Astrocyte of the spinal cord (primary cell): Measurements from ENCODE around the gene HMGCS2.

ENCODE experiments used
- DNase-seq: peaks from one replicate; pipeline ENCODE4 v3.0.0; 2011; ENCODE audit warnings: low read depth, low spot score
- H3K4me3 ChIP-seq: 2 replicates; pipeline ENCODE4 v1.5.1; 2011; ENCODE audit warnings: low read depth, mild to moderate bottlenecking, low read length, moderate library complexity
- in situ Hi-C: cut with HindIII; loops from 2 replicates; pipeline ENCODE4 v1.10.0; 2017; ENCODE audit warnings: low sequenced_read_pairs
- TF ChIP-seq, protein P1 (sequence below): IDR thresholded peaks from 2 replicates; pipeline ENCODE4 v1.5.1; 2012; ENCODE audit warnings: low read depth, mild to moderate bottlenecking, low read length, inconsistent platforms

Gene HMGCS2

DNA sequence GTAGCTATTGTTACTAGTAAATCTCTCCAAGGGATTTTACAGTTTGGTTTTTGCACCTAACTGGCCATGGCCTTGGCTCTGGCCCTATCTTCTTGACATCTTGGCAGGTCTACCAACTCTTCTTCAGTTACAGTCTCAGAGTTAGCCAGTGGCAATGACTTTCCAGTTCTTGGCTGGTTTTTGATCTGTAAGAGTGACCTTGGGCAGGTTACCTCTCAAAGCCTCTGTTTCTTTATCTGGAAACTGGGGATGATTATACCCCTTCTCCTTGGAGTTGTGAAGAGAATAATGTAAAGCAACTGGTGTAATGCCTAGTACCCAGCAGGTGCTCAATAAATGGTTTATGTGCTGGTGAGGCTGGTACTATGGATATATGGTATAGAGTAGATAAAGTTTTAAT, 50.3 kb downstream of the HMGCS2 start:
- in situ Hi-C loops = no loop called here
- TF ChIP-seq, protein P1, sequence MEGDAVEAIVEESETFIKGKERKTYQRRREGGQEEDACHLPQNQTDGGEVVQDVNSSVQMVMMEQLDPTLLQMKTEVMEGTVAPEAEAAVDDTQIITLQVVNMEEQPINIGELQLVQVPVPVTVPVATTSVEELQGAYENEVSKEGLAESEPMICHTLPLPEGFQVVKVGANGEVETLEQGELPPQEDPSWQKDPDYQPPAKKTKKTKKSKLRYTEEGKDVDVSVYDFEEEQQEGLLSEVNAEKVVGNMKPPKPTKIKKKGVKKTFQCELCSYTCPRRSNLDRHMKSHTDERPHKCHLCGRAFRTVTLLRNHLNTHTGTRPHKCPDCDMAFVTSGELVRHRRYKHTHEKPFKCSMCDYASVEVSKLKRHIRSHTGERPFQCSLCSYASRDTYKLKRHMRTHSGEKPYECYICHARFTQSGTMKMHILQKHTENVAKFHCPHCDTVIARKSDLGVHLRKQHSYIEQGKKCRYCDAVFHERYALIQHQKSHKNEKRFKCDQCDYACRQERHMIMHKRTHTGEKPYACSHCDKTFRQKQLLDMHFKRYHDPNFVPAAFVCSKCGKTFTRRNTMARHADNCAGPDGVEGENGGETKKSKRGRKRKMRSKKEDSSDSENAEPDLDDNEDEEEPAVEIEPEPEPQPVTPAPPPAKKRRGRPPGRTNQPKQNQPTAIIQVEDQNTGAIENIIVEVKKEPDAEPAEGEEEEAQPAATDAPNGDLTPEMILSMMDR = no peak
- no peak for DNase-seq
- no peak overlapping the region for H3K4me3 ChIP-seq

GRCh38 chr1:119715542-119715941, 53.2 kb downstream of the HMGCS2 start:
- no peak overlapping the region for H3K4me3 ChIP-seq
- no peak for DNase-seq
- TF ChIP-seq, protein P1 = no peak
- in situ Hi-C loops = no loop called here

DNA sequence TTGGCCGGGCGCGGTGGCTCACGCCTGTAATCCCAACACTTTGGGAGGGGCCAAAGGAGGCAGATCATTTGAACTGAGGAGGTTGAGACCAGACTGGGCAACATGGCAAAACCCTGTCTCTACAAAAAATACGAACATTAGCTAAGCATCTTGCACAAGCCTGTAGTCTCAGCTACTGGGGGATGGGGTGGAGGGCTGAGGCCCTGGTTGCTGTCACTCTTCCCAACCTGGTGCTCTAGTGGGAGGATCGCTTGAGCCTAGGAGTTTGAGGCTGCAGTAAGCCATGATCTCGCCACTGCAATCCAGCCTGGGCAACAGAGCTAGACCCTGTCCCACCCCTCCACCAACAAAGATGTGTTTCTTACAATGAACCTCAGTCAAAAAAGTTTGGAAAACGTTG, 54.1 kb downstream of the HMGCS2 start:
- TF ChIP-seq, protein P1 = no peak
- peak overlapping the region; percentile 95 for H3K4me3 ChIP-seq
- DNase-seq = no peak
- in situ Hi-C loops = no loop called here

GRCh38 chr1:119713749-119714456, 54.8 kb downstream of the HMGCS2 start:
- no peak for DNase-seq
- in situ Hi-C loops = no loop called here
- H3K4me3 ChIP-seq = peak overlapping the region; percentile 95
- TF ChIP-seq, protein P1 = no peak

DNA sequence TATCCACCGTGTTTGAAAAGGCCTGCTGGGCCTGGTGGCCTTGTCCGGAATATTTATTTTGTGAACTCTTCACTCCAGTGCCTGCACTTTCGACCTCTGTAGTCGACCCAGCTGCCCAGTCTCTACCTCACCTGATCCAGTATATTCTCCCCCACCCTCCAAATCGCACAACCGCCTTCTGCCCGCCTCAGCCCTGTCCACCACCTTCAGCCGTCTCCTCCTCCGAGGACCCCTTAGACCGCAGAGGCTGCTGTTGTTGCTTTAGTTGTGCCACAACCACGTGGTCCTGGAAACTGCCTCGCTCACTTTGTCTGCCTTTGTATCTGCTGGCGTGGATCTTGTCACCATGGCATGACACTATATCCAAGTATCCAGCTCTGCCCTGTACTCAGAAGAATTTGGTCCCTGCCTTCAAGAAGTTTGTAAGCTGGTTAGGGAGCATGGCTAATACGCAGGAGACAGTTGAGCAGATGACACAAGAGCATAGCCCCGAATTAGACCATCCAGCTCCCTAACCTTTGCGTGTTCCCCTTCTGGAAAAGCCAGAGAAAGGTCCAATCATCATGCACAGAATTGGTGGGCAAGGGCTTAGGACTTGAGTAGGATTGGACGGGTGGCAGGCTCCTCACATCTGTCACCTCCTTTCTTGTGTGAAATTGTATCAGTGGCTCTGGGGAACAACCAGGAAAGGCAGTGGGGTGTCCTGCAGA, 55.5 kb downstream of the HMGCS2 start:
- H3K4me3 ChIP-seq = peak overlapping the region; percentile 95
- TF ChIP-seq, protein P1 = no peak
- peak; percentile 29 for DNase-seq
- in situ Hi-C loops = no loop called here

- in situ Hi-C loops = no loop called here
- TF ChIP-seq, protein P1 = no peak
- peak overlapping the region; percentile 95 for H3K4me3 ChIP-seq
- DNase-seq = peak; percentile 92
Measured at GRCh38 chr1:119712342-119713038, 56.2 kb downstream of the HMGCS2 start.
